ENCODE results near the gene CTBS. TPM values are rescaled to one million over a fixed set of nuclear protein-coding genes. Genes with fewer than 3 reads are reported as not detected.

The CTBS gene
- total and polyA plus RNA-seq, 2 of the 4 experiments (the other 2 are of a cell fraction), result 5.9 to 12.4 TPM

GRCh38 chr1:84504580-84505492 is 69.4 kb downstream of the CTBS start:
- peak overlapping the region; percentile 63; the same call in 1 of the 2 replicates for H2AK5ac ChIP-seq (ENCODE audit: low read depth, low read length)
- H2AK9ac ChIP-seq (replicated peaks; ENCODE audit: low read depth, low read length, poor library complexity), result no peak overlapping the region
- H4K20me1 ChIP-seq (ENCODE audit: insufficient read depth, low read length), result peaks cover 47% of the 10 kb centered on the region
- peak overlapping the region; percentile 92 for H3K4me3 ChIP-seq (ENCODE audit: insufficient read depth, low read depth, low read length)
- peak overlapping the region; percentile 48; the same call in 1 of the 2 replicates for H2BK120ac ChIP-seq (ENCODE audit: low read depth, low read length)
- H3K56ac ChIP-seq (ENCODE audit: extremely low read depth, insufficient read depth, low read length), result peak overlapping the region; percentile 97
- TSS peak; percentile 30 for BruUV-seq (replicated peaks)
- H3K27ac ChIP-seq (ENCODE audit: insufficient read depth, low read length), result peak overlapping the region; percentile 95
- peak overlapping the region; percentile 78 for H4K5ac ChIP-seq (ENCODE audit: low read depth, low read length)
- H3K9ac ChIP-seq (ENCODE audit: low read depth, low read length), result peak overlapping the region; percentile 97
- no peak overlapping the region for H2BK20ac ChIP-seq (ENCODE audit: low read depth, low read length)
- peak overlapping the region; percentile 77 for H3K14ac ChIP-seq (replicated peaks; ENCODE audit: low read depth, low read length)
- H3K79me1 ChIP-seq (ENCODE audit: low read depth in 1 of 2, low read length in 2 of 2), result peaks cover 9 to 34% of the 10 kb centered on the region in 2 experiments; a peak in 3 of 4 replicates
- H4K8ac ChIP-seq (ENCODE audit: low read depth in 2 of 2, low read length in 2 of 2), result peak overlapping the region; percentile 40 to 45
- peak overlapping the region; percentile 30; the same call in 1 of the 2 replicates for H4K91ac ChIP-seq (ENCODE audit: insufficient read depth, low read depth, low read length)
- H3K23ac ChIP-seq (ENCODE audit: low read depth, low read length), result peak overlapping the region; percentile 86
- H3K27me3 ChIP-seq (ENCODE audit: control insufficient read depth, insufficient read depth, low read length), result no peaks in the 10 kb centered on the region
- intact Hi-C loops (cut with micrococcal nuclease), result loop anchor here (5.0 kb wide), 1 partner anchor 363 kb away; the partner anchor contains the start of gene PRKACB
- in situ Hi-C loops (cut with MboI; ENCODE audit: low sequenced_read_pairs), result no loop called here
- peak; percentile 79 for TF ChIP-seq CEBPB (IDR thresholded peaks at IDR 0.05; ENCODE audit: low read depth, low read length)
- TF ChIP-seq SMC3 (IDR thresholded peaks at IDR 0.05; ENCODE audit: low read depth, low read length), result peak; percentile 33
- peak; percentile 52 for TF ChIP-seq RAD21 (IDR thresholded peaks at IDR 0.05; ENCODE audit: low read length)
- TF ChIP-seq ELK1 (IDR thresholded peaks at IDR 0.05; ENCODE audit: borderline replicate concordance, low read depth, low read length), result no peak
- TF ChIP-seq USF2 (IDR thresholded peaks at IDR 0.05; ENCODE audit: low read depth, low read length), result no peak
- peak; percentile 33 for TF ChIP-seq CTCF (conservative IDR thresholded peaks at IDR 0.05; ENCODE audit: low read depth, low read length)
- no peak overlapping the region for H2AFZ ChIP-seq (replicated peaks; ENCODE audit: low read length, poor library complexity)
- no peak for ATAC-seq (ENCODE audit: low read depth)
- WGBS, 2 experiments (ENCODE audit: extremely low coverage in 2 of 2, insufficient read length in 1 of 2), result 0% methylated on average over 3 of the region's 17 CpGs; no CpG with 5 or more reads in 1 of the 2 experiments
- H3K9me1 ChIP-seq (ENCODE audit: insufficient read depth, low read length), result no peaks in the 10 kb centered on the region; the same call in 1 of the 2 replicates
- peak overlapping the region; percentile 97 for H3K4me2 ChIP-seq (ENCODE audit: low read depth, low read length)
- peak overlapping the region; percentile 66 for H3K18ac ChIP-seq (ENCODE audit: low read depth, low read length)
- H3K4me1 ChIP-seq (ENCODE audit: control insufficient read depth, insufficient read depth, low read length), result peaks cover 6% of the 10 kb centered on the region; the same call in 1 of the 2 replicates
- H3K36me3 ChIP-seq (ENCODE audit: control insufficient read depth, insufficient read depth, low read length), result peaks cover 5% of the 10 kb centered on the region
- H2BK5ac ChIP-seq (ENCODE audit: low read depth, low read length, poor library complexity, severe bottlenecking), result peak overlapping the region; percentile 85
- H2BK15ac ChIP-seq (ENCODE audit: low read depth, low read length), result 0 out of 3 replicates have a peak overlapping the region, but pooled peaks have one; percentile 39
- peak; percentile 83 for DNase-seq
- peak overlapping the region; percentile 82 for H3K4ac ChIP-seq (ENCODE audit: low read depth, low read length)
- H3K9me3 ChIP-seq (ENCODE audit: control insufficient read depth, insufficient read depth, low read length), result no peaks in the 10 kb centered on the region
- CTCF ChIA-PET, result interaction anchor here (0.6 to 1.6 kb wide), 6 partner anchors 15 to 249 kb away, joined by 3 to 4 read pairs (median 3); no protein-coding TSS in a partner anchor
- dilution Hi-C loops (cut with HindIII; ENCODE audit: low sequenced_read_pairs, unreplicated experiment), result no loop called here
- POLR2A ChIA-PET (ENCODE audit: unreplicated experiment), result interaction anchor here (1.5 kb wide), 1 partner anchor 69 kb away, joined by 5 read pairs; the partner anchor contains the start of gene CTBS
